ENCODE results near the gene NADSYN1. TPM values are rescaled to one million over a fixed set of nuclear protein-coding genes. Genes with fewer than 3 reads are reported as not detected.

The NADSYN1 gene
- total and polyA plus RNA-seq, 2 experiments from 2014 or later, result 42.0 to 50.4 TPM

- no peak overlapping the region for H3K4me3 ChIP-seq
- H3K9me2 ChIP-seq (ENCODE audit: insufficient read depth), result no peaks in the 10 kb centered on the region
- DNase-seq, result no peak
- no peaks in the 10 kb centered on the region for H3K27me3 ChIP-seq (replicated peaks; ENCODE audit: insufficient read depth)
- H3F3A ChIP-seq (ENCODE audit: insufficient read depth), result no peaks in the 10 kb centered on the region
- H3K9ac ChIP-seq, result no peak overlapping the region
- H3K36me3 ChIP-seq (ENCODE audit: low read depth), result peaks cover 32% of the 10 kb centered on the region; the same call in 1 of the 2 replicates
- H3K4me1 ChIP-seq (ENCODE audit: insufficient read depth), result no peaks in the 10 kb centered on the region
- peaks cover 19% of the 10 kb centered on the region for H3K79me2 ChIP-seq (ENCODE audit: insufficient read depth)
- TF ChIP-seq EZH2 (IDR thresholded peaks at IDR 0.05; ENCODE audit: insufficient read depth, poor library complexity, severe bottlenecking), result no peak
- TF ChIP-seq EZH2phosphoT487 (IDR thresholded peaks at IDR 0.05; ENCODE audit: insufficient read depth, low read depth), result no peak
- H3K27ac ChIP-seq, result no peak overlapping the region
- 86 to 97% methylated on average over 7 to 8 of the region's 8 CpGs for WGBS, 2 experiments (ENCODE audit: low coverage in 1 of 2, low lambda C conversion rate in 2 of 2, missing lambda C conversion rate in 2 of 2)
- H3K4me2 ChIP-seq (ENCODE audit: unreplicated experiment), result no peak overlapping the region
- no peak overlapping the region for H2AFZ ChIP-seq
- no peaks in the 10 kb centered on the region for H4K20me1 ChIP-seq (ENCODE audit: insufficient read depth)
- H3K9me3 ChIP-seq (ENCODE audit: low read depth), result no peaks in the 10 kb centered on the region
- in situ Hi-C loops (cut with MboI), result no loop called here
Observed at GRCh38 chr11:71456294-71456693, 3.3 kb downstream of the NADSYN1 start.

GRCh38 chr11:71456831-71457230 lies 3.8 kb downstream of the NADSYN1 start:
- no peaks in the 10 kb centered on the region for H4K20me1 ChIP-seq (ENCODE audit: insufficient read depth)
- no peak overlapping the region for H3K4me3 ChIP-seq
- no peak overlapping the region for H3K9ac ChIP-seq
- in situ Hi-C loops (cut with MboI), result no loop called here
- no peak overlapping the region for H2AFZ ChIP-seq
- H3F3A ChIP-seq (ENCODE audit: insufficient read depth), result no peaks in the 10 kb centered on the region
- H3K27ac ChIP-seq, result no peak overlapping the region
- TF ChIP-seq EZH2phosphoT487 (IDR thresholded peaks at IDR 0.05; ENCODE audit: insufficient read depth, low read depth) (no peak), EZH2 (IDR thresholded peaks at IDR 0.05; ENCODE audit: insufficient read depth, poor library complexity, severe bottlenecking) (no peak)
- no peak for DNase-seq
- no peaks in the 10 kb centered on the region for H3K9me2 ChIP-seq (ENCODE audit: insufficient read depth)
- H3K36me3 ChIP-seq (ENCODE audit: low read depth), result peaks cover 32% of the 10 kb centered on the region; the same call in 1 of the 2 replicates
- H3K4me1 ChIP-seq (ENCODE audit: insufficient read depth), result no peaks in the 10 kb centered on the region
- no peak overlapping the region for H3K4me2 ChIP-seq (ENCODE audit: unreplicated experiment)
- no peaks in the 10 kb centered on the region for H3K27me3 ChIP-seq (replicated peaks; ENCODE audit: insufficient read depth)
- H3K79me2 ChIP-seq (ENCODE audit: insufficient read depth), result peaks cover 19% of the 10 kb centered on the region
- 93 to 95% methylated on average over 10 of the region's 10 CpGs for WGBS, 2 experiments (ENCODE audit: low coverage in 1 of 2, low lambda C conversion rate in 2 of 2, missing lambda C conversion rate in 2 of 2)
- no peaks in the 10 kb centered on the region for H3K9me3 ChIP-seq (ENCODE audit: low read depth)

GRCh38 chr11:71458146-71459070 lies 5.4 kb downstream of the NADSYN1 start:
- Histone ChIP-seq H3K9me2 (ENCODE audit: insufficient read depth) (no peaks in the 10 kb centered on the region), H3K27me3 (replicated peaks; ENCODE audit: insufficient read depth) (no peaks in the 10 kb centered on the region), H3K79me2 (ENCODE audit: insufficient read depth) (peaks cover 16% of the 10 kb centered on the region), H3K4me1 (ENCODE audit: insufficient read depth) (no peaks in the 10 kb centered on the region), H3K4me3 (no peak overlapping the region), H3K36me3 (ENCODE audit: low read depth) (peaks cover 32% of the 10 kb centered on the region; the same call in 1 of the 2 replicates), H3K9ac (no peak overlapping the region), H4K20me1 (ENCODE audit: insufficient read depth) (no peaks in the 10 kb centered on the region), H3K27ac (no peak overlapping the region), H2AFZ (no peak overlapping the region), H3K4me2 (ENCODE audit: unreplicated experiment) (no peak overlapping the region), H3K9me3 (ENCODE audit: low read depth) (no peaks in the 10 kb centered on the region), H3F3A (ENCODE audit: insufficient read depth) (no peaks in the 10 kb centered on the region)
- 92 to 93% methylated on average over 26 of the region's 26 CpGs for WGBS, 2 experiments (ENCODE audit: low coverage in 1 of 2, low lambda C conversion rate in 2 of 2, missing lambda C conversion rate in 2 of 2)
- no peak for DNase-seq
- in situ Hi-C loops (cut with MboI), result no loop called here
- TF ChIP-seq EZH2phosphoT487 (IDR thresholded peaks at IDR 0.05; ENCODE audit: insufficient read depth, low read depth), result no peak
- no peak for TF ChIP-seq EZH2 (IDR thresholded peaks at IDR 0.05; ENCODE audit: insufficient read depth, poor library complexity, severe bottlenecking)

- no peaks in the 10 kb centered on the region for H3K9me3 ChIP-seq (ENCODE audit: low read depth)
- no peaks in the 10 kb centered on the region for H3K9me2 ChIP-seq (ENCODE audit: insufficient read depth)
- H4K20me1 ChIP-seq (ENCODE audit: insufficient read depth), result no peaks in the 10 kb centered on the region
- no peaks in the 10 kb centered on the region for H3K4me1 ChIP-seq (ENCODE audit: insufficient read depth)
- WGBS, 2 experiments (ENCODE audit: low coverage in 1 of 2, low lambda C conversion rate in 2 of 2, missing lambda C conversion rate in 2 of 2), result 87 to 91% methylated on average over 22 to 23 of the region's 23 CpGs
- in situ Hi-C loops (cut with MboI), result no loop called here
- H3K4me3 ChIP-seq, result no peak overlapping the region
- H3K27me3 ChIP-seq (replicated peaks; ENCODE audit: insufficient read depth), result no peaks in the 10 kb centered on the region
- no peak overlapping the region for H3K4me2 ChIP-seq (ENCODE audit: unreplicated experiment)
- H3K36me3 ChIP-seq (ENCODE audit: low read depth), result peaks cover 32% of the 10 kb centered on the region; the same call in 1 of the 2 replicates
- DNase-seq, result no peak
- H3K79me2 ChIP-seq (ENCODE audit: insufficient read depth), result peaks cover 8% of the 10 kb centered on the region
- no peak overlapping the region for H3K9ac ChIP-seq
- TF ChIP-seq EZH2 (IDR thresholded peaks at IDR 0.05; ENCODE audit: insufficient read depth, poor library complexity, severe bottlenecking), result no peak
- TF ChIP-seq EZH2phosphoT487 (IDR thresholded peaks at IDR 0.05; ENCODE audit: insufficient read depth, low read depth), result no peak
- H2AFZ ChIP-seq, result no peak overlapping the region
- no peaks in the 10 kb centered on the region for H3F3A ChIP-seq (ENCODE audit: insufficient read depth)
- H3K27ac ChIP-seq, result no peak overlapping the region
Observed at GRCh38 chr11:71459076-71459766, 6.2 kb downstream of the NADSYN1 start.
